ENCODE data around the gene PDE4D.

- no peak for TF ChIP-seq CTCF (conservative IDR thresholded peaks at IDR 0.05; ENCODE audit: low read depth, low read length)
- TF ChIP-seq EZH2 (IDR thresholded peaks at IDR 0.05; ENCODE audit: borderline replicate concordance, low read depth, low read length, poor library complexity, severe bottlenecking) = no peak
Measured at GRCh38 chr5:58972301-58972700, 921.2 kb downstream of the PDE4D start.
